A673 (cell line): Measurements from ENCODE around the gene NINJ2. TPM values are rescaled to one million over a fixed set of nuclear protein-coding genes. Genes with fewer than 3 reads are reported as not detected.

Source experiments
- BruUV-seq: library from RNA; stranded (reverse); fragments of 400-500 nt; replicated peaks from 2 replicates; lab custom pipeline; 2021; lab: Mats Ljungman, UMichigan
- CTCF ChIA-PET: fragments of 300-600 bp; sonication (Branson Sonifier 250); formaldehyde crosslinking; loops from one replicate; lab custom pipeline; 2022; ENCODE audit warnings: antibody characterized with exemption; lab: Charles Lee
- POLR2A ChIA-PET: fragments of 300-600 bp; sonication (Branson Sonifier 250); formaldehyde crosslinking; loops from one replicate; lab custom pipeline; 2022; ENCODE audit warnings: antibody characterized with exemption; ENCODE audit not compliant: low non-redundant PET; lab: Charles Lee
- DNase-seq: peaks from one replicate; pipeline ENCODE4 v3.0.0-alpha.2; 2015; ENCODE audit warnings: low spot score
- H3K27ac ChIP-seq: fragments of 200-600 bp; sonication (generic); 2 replicates; pipeline ENCODE4 v1.5.1; 2016; ENCODE audit warnings: mixed run types, low read depth, mild to moderate bottlenecking, mixed read lengths, antibody characterized with exemption, low read length; ENCODE audit not compliant: poor library complexity, severe bottlenecking
- H3K27me3 ChIP-seq: fragments of 200-600 bp; sonication (generic); replicated peaks from 2 replicates; pipeline ENCODE4 v1.6.1; 2017; ENCODE audit warnings: mixed run types, low read depth, mild to moderate bottlenecking, mixed read lengths, antibody characterized with exemption, low read length; ENCODE audit not compliant: insufficient read depth, poor library complexity
- H3K36me3 ChIP-seq: fragments of 200-600 bp; sonication (generic); 2 replicates; pipeline ENCODE4 v1.6.1; 2016; ENCODE audit warnings: mixed run types, mild to moderate bottlenecking, mixed read lengths, antibody characterized with exemption, low read length; ENCODE audit not compliant: insufficient read depth, poor library complexity, severe bottlenecking
- H3K4me1 ChIP-seq: fragments of 200-600 bp; sonication (generic); 2 replicates; pipeline ENCODE4 v1.6.1; 2017; ENCODE audit warnings: mixed run types, mild to moderate bottlenecking, mixed read lengths, antibody characterized with exemption, low read length; ENCODE audit not compliant: insufficient read depth, poor library complexity, severe bottlenecking
- H3K4me3 ChIP-seq: fragments of 200-600 bp; sonication (generic); 2 replicates; pipeline ENCODE4 v1.5.1; 2016; ENCODE audit warnings: low read depth, mixed run types, mild to moderate bottlenecking, mixed read lengths, low read length; ENCODE audit not compliant: poor library complexity, severe bottlenecking
- H3K9me3 ChIP-seq: fragments of 200-600 bp; sonication (generic); 2 replicates; pipeline ENCODE4 v1.6.1; 2016; ENCODE audit warnings: mixed run types, low read depth, mild to moderate bottlenecking, mixed read lengths, antibody characterized with exemption, low read length; ENCODE audit not compliant: poor library complexity, severe bottlenecking
- EZH2 ChIP-seq: fragments of 200-600 bp; sonication (generic); IDR thresholded peaks from 2 replicates; pipeline ENCODE4 v1.6.1; 2017; ENCODE audit warnings: borderline replicate concordance, low read depth, mild to moderate bottlenecking, mixed read lengths, antibody characterized with exemption, low read length; ENCODE audit not compliant: poor library complexity, severe bottlenecking
- intact Hi-C: fragments of 100-400 bp; cut with micrococcal nuclease; formaldehyde crosslinking; loops from one replicate; pipeline ENCODE4 v1.10.0; 2022; ENCODE audit not compliant: unreplicated experiment
- total RNA-seq: library from RNA; stranded (reverse); gene quantifications from 2 replicates; pipeline ENCODE4 v1.2.3, GENCODE V29; 2021
- TF ChIP-seq, protein P1 (sequence below): fragments of 300-800, 200-600 bp; sonication (generic); conservative IDR thresholded peaks from 2 replicates; pipeline ENCODE4 v1.5.1; 2017; ENCODE audit warnings: low read depth, mild to moderate bottlenecking, antibody characterized with exemption, low read length, moderate library complexity, mixed read lengths

Gene NINJ2
- total RNA-seq, 1 experiment from 2014 or later: not detected

GRCh38 chr12:586318-587071 lies 76.8 kb downstream of the NINJ2 start:
- intact Hi-C loops: no loop called here
- TF ChIP-seq, protein P1, sequence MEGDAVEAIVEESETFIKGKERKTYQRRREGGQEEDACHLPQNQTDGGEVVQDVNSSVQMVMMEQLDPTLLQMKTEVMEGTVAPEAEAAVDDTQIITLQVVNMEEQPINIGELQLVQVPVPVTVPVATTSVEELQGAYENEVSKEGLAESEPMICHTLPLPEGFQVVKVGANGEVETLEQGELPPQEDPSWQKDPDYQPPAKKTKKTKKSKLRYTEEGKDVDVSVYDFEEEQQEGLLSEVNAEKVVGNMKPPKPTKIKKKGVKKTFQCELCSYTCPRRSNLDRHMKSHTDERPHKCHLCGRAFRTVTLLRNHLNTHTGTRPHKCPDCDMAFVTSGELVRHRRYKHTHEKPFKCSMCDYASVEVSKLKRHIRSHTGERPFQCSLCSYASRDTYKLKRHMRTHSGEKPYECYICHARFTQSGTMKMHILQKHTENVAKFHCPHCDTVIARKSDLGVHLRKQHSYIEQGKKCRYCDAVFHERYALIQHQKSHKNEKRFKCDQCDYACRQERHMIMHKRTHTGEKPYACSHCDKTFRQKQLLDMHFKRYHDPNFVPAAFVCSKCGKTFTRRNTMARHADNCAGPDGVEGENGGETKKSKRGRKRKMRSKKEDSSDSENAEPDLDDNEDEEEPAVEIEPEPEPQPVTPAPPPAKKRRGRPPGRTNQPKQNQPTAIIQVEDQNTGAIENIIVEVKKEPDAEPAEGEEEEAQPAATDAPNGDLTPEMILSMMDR: no peak
- TF ChIP-seq EZH2: no peak
- no peak overlapping the region for H3K4me3 ChIP-seq
- no TSS peak for BruUV-seq
- no peaks in the 10 kb centered on the region for H3K36me3 ChIP-seq
- H3K27ac ChIP-seq: no peak overlapping the region
- POLR2A ChIA-PET: no interaction called here
- H3K9me3 ChIP-seq: no peaks in the 10 kb centered on the region
- CTCF ChIA-PET: no interaction called here
- H3K4me1 ChIP-seq: no peaks in the 10 kb centered on the region
- no peak for DNase-seq
- no peaks in the 10 kb centered on the region for H3K27me3 ChIP-seq

- intact Hi-C loops: no loop called here
- DNase-seq: no peak
- POLR2A ChIA-PET: no interaction called here
- Histone ChIP-seq H3K9me3 (no peaks in the 10 kb centered on the region), H3K27me3 (no peaks in the 10 kb centered on the region), H3K27ac (no peak overlapping the region), H3K4me1 (no peaks in the 10 kb centered on the region), H3K36me3 (no peaks in the 10 kb centered on the region), H3K4me3 (no peak overlapping the region)
- CTCF ChIA-PET: no interaction called here
- no TSS peak for BruUV-seq
- TF ChIP-seq, protein P1: no peak
- TF ChIP-seq EZH2: no peak
Observed at GRCh38 chr12:585062-586061, 77.9 kb downstream of the NINJ2 start.

GRCh38 chr12:583251-583869 lies 79.9 kb downstream of the NINJ2 start:
- intact Hi-C loops: no loop called here
- TF ChIP-seq EZH2: no peak
- TF ChIP-seq, protein P1: no peak
- H3K4me3 ChIP-seq: no peak overlapping the region
- peaks cover 10% of the 10 kb centered on the region for H3K4me1 ChIP-seq
- POLR2A ChIA-PET: no interaction called here
- no peak for DNase-seq
- no peaks in the 10 kb centered on the region for H3K27me3 ChIP-seq
- BruUV-seq: no TSS peak
- H3K36me3 ChIP-seq: no peaks in the 10 kb centered on the region
- H3K9me3 ChIP-seq: no peaks in the 10 kb centered on the region
- no peak overlapping the region for H3K27ac ChIP-seq
- CTCF ChIA-PET: no interaction called here
